HL-60/S4 treated with retinoic acid at 250 ng/mL for 4 days and 3 days (cell line): Measurements from ENCODE around the gene GPR161.

Experiments
- in situ Hi-C: fragments of 300-500 bp; cut with MboI; formaldehyde crosslinking; loops from 2 replicates; pipeline ENCODE4 v1.7.0; 2022; ENCODE audit warnings: low sequenced_read_pairs

Gene GPR161

GRCh38 chr1:168148916-168149315 is 12.2 kb upstream of the GPR161 start:
- in situ Hi-C loops, result no loop called here

- in situ Hi-C loops, result no loop called here
These were observed 9.9 kb upstream of the GPR161 start for GRCh38 chr1:168146626-168147025.

- in situ Hi-C loops, result no loop called here
These were observed 9.4 kb upstream of the GPR161 start for GRCh38 chr1:168146160-168146539.

- in situ Hi-C loops, result no loop called here
These were observed 8.7 kb upstream of the GPR161 start for GRCh38 chr1:168145184-168146159.

GRCh38 chr1:168141871-168142385 is 5.2 kb upstream of the GPR161 start:
- in situ Hi-C loops, result no loop called here

- in situ Hi-C loops, result no loop called here
These were observed 2.3 kb upstream of the GPR161 start for GRCh38 chr1:168139070-168139469.

GRCh38 chr1:168138134-168138533 is 1.4 kb upstream of the GPR161 start:
- in situ Hi-C loops, result no loop called here

GRCh38 chr1:168137515-168137821 is 738 bp upstream of the GPR161 start:
- in situ Hi-C loops, result no loop called here

- in situ Hi-C loops, result no loop called here
These were observed 615 bp downstream of the GPR161 start for GRCh38 chr1:168135921-168136708.

GRCh38 chr1:168135116-168135920 is 1.4 kb downstream of the GPR161 start:
- in situ Hi-C loops, result no loop called here

GRCh38 chr1:168134642-168135041 is 2.1 kb downstream of the GPR161 start:
- in situ Hi-C loops, result no loop called here

- in situ Hi-C loops, result no loop called here
These were observed 2.6 kb downstream of the GPR161 start for GRCh38 chr1:168134132-168134531.

- in situ Hi-C loops, result no loop called here
These were observed 6.8 kb downstream of the GPR161 start for GRCh38 chr1:168129933-168130332.

GRCh38 chr1:168127503-168127902 is 9.2 kb downstream of the GPR161 start:
- in situ Hi-C loops, result no loop called here

GRCh38 chr1:168125051-168125450 is 11.7 kb downstream of the GPR161 start:
- in situ Hi-C loops, result no loop called here

- in situ Hi-C loops, result no loop called here
These were observed 15.2 kb downstream of the GPR161 start for GRCh38 chr1:168121401-168122011.

- in situ Hi-C loops, result no loop called here
These were observed 17.0 kb downstream of the GPR161 start for GRCh38 chr1:168119750-168120149.

- in situ Hi-C loops, result no loop called here
These were observed 20.4 kb downstream of the GPR161 start for GRCh38 chr1:168116327-168116799.

- in situ Hi-C loops, result no loop called here
These were observed 21.9 kb downstream of the GPR161 start for GRCh38 chr1:168114845-168115244.

GRCh38 chr1:168112673-168113305 is 23.9 kb downstream of the GPR161 start:
- in situ Hi-C loops, result no loop called here
